Heart right ventricle (tissue), 16 donors: Measurements from ENCODE around the gene FRMD8. TPM values are rescaled to one million over a fixed set of nuclear protein-coding genes. Genes with fewer than 3 reads are reported as not detected.

Experiments
- ATAC-seq, 8 donors: fragments of 200-7000 bp; cut with Tn5 transposase; one replicate each; pipeline ENCODE4 v1.9.1; 2020; ENCODE audit warnings: mild to moderate bottlenecking in 8 of 8, moderate library complexity in 8 of 8, moderate number of reproducible peaks in 1 of 8
- DNase-seq, 2 donors: peaks; one replicate each; pipeline ENCODE4 v3.0.0-alpha.2; 2020
- H3K27ac ChIP-seq, 10 donors: fragments of 200-600 bp; sonication (generic) in 2 of 10; one replicate each; pipeline versions ENCODE4 v1.5.0 to v1.8.0; 2020 to 2022; ENCODE audit warnings: mild to moderate bottlenecking in 3 of 10
- H3K27me3 ChIP-seq, 7 donors: fragments of 200-600 bp; one replicate each; pipeline ENCODE4 v1.8.0; 2021 to 2022; ENCODE audit warnings: mild to moderate bottlenecking in 2 of 7
- H3K36me3 ChIP-seq, 9 donors: fragments of 200-600 bp; sonication (generic) in 1 of 9; one replicate each; pipeline versions ENCODE4 v1.5.0 to v1.8.0; 2020 to 2022; ENCODE audit warnings: mild to moderate bottlenecking in 2 of 9
- H3K4me1 ChIP-seq, 9 donors: fragments of 200-600 bp; sonication (generic) in 1 of 9; one replicate each; pipeline versions ENCODE4 v1.5.0 to v1.8.0; 2020 to 2022; ENCODE audit warnings: mild to moderate bottlenecking in 4 of 9
- H3K4me3 ChIP-seq, 10 donors: fragments of 200-600 bp; sonication (generic) in 2 of 10; one replicate each; pipeline versions ENCODE4 v1.5.0 to v1.8.0; 2020 to 2022; ENCODE audit warnings: mild to moderate bottlenecking in 7 of 10, moderate library complexity in 2 of 10
- H3K9me3 ChIP-seq, 11 donors: fragments of 200-600 bp in 10 of 11; sonication (generic) in 2 of 11; one replicate each; pipeline versions ENCODE4 v1.5.0 to v1.8.0; 2013 to 2022; ENCODE audit warnings: mild to moderate bottlenecking in 2 of 11, control low read depth in 1 of 11, moderate library complexity in 1 of 11
- WGBS, 2 donors: extraction: QIAGEN DNeasy Blood & Tissue Kit; methylation state at CpG; one replicate each; pipeline ENCODE4 v1.1.7; 2013; ENCODE audit warnings: inconsistent platforms in 1 of 2; 5-methylcytosine and 5-hydroxymethylcytosine counted together
- intact Hi-C, 10 donors: fragments of 100-400 bp; cut with DNase I; formaldehyde crosslinking; loops; one replicate each; pipeline versions ENCODE4 v1.11.1 to v1.14.2; 2022
- polyA plus RNA-seq, 2 donors: library from polyadenylated mRNA; stranded (reverse); fragments of 200-250 nt; gene quantifications; one replicate each; pipeline ENCODE4 v1.2.3, GENCODE V29; 2013
- total RNA-seq, 10 donors: library from RNA; stranded (reverse); fragmentation: NEBNext Ultra II Directional in 3 of 10; extraction: Animal tissue kit (Norgen Biotek cat#: 25700) in 3 of 10; gene quantifications; one replicate each; pipeline versions ENCODE4 v1.2.1 to v1.2.4, GENCODE V29; 2021 to 2023
- TF ChIP-seq, protein P1 (sequence below), 9 donors: fragments of 200-600 bp; sonication (generic) in 2 of 9; IDR thresholded peaks; one replicate each; pipeline versions ENCODE4 v1.5.0 to v1.8.0; 2021 to 2022; ENCODE audit warnings: antibody characterized with exemption in 9 of 9, mild to moderate bottlenecking in 5 of 9, moderate library complexity in 1 of 9
- donor health status: Arrhythmogenic right ventricular cardiomyopathy.
- donor health status: ischemic (EF 13 %, LVEDD 7.1; RV severe dilation, severe dysfunction).
- donor health status: healthy with polysubstance abuse.
- donor health status: DM: no; HTN: yes; CAD: no.
- donor health status: DM: no; HTN: no; CAD: no.
- donor health status: ischemic (EF 25% LVEDD 6.9; RV normal size, moderate dysfunction).
- donor health status: ischemic (EF 25% LVEDD 5.7; RV mildly dilated, moderate dysfunction).
- donor health status: healthy.
- donor health status: DM: yes; HTN: yes; CAD: no.
- donor health status: Ischemic cardiomyopathy.
- donor health status: ischemic (EF 35%, LVEDD 5.7; RV mildly dilated, moderate dysfunction).
- donor health status: nonischemic (EF 11% LVEDD 7.7; RV severe dilation, severe dysfunction).
- donor health status: DM: yes; HTN: yes; CAD: no.
- donor health status: PGD.
- donor health status: ischemic (EF 29% LVEDD 5.4; RV normal size, mild dysfunction).
- donor health status: nonischemic (EF 23%, LVEDD 6.1; RV moderate dilation, normal function).

The FRMD8 gene
- total and polyA plus RNA-seq, 12 donors: 6.0 to 16.9 (median 12.1) TPM

DNA sequence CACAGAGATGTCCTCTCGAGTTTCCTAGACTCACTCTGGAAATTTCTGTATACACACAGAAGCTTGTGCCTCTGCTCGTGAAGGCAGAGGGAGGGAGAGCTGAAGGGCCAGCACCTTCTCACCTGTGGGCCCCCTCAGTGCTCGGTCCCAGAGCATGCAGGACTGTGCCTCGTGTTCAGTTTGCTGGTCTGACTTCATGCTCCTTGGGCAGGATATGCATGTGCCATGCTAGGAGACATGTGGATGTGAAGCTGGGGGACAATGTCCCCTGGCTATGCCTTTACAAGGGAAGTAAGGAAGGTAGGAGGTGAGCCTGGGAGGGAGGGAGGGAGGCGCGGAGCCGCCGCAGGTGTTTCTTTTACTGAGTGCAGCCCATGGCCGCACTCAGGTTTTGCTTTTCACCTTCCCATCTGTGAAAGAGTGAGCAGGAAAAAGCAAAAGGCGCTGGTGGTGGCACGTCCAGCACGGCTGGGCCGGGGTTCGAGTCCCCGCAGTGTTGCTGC lies 58.7 kb downstream of the FRMD8 start:
- DNase-seq: no peak
- Histone ChIP-seq H3K36me3 (peaks cover 0 to 71% (median 46%) of the 10 kb centered on the region in 9 donors), H3K4me3 (no peak overlapping the region), H3K4me1 (peaks cover 13 to 61% (median 55%) of the 10 kb centered on the region in 9 donors), H3K9me3 (no peaks in the 10 kb centered on the region), H3K27ac (peak overlapping the region in 9 of 10 donors; percentile 39 to 68 (median 58)), H3K27me3 (no peaks in the 10 kb centered on the region)
- WGBS, 2 donors: 81 to 88% methylated on average over 15 of the region's 15 CpGs
- TF ChIP-seq, protein P1, sequence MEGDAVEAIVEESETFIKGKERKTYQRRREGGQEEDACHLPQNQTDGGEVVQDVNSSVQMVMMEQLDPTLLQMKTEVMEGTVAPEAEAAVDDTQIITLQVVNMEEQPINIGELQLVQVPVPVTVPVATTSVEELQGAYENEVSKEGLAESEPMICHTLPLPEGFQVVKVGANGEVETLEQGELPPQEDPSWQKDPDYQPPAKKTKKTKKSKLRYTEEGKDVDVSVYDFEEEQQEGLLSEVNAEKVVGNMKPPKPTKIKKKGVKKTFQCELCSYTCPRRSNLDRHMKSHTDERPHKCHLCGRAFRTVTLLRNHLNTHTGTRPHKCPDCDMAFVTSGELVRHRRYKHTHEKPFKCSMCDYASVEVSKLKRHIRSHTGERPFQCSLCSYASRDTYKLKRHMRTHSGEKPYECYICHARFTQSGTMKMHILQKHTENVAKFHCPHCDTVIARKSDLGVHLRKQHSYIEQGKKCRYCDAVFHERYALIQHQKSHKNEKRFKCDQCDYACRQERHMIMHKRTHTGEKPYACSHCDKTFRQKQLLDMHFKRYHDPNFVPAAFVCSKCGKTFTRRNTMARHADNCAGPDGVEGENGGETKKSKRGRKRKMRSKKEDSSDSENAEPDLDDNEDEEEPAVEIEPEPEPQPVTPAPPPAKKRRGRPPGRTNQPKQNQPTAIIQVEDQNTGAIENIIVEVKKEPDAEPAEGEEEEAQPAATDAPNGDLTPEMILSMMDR (IDR thresholded peaks at IDR 0.05): no peak
- ATAC-seq: no peak
- intact Hi-C loops: no loop called here

DNA sequence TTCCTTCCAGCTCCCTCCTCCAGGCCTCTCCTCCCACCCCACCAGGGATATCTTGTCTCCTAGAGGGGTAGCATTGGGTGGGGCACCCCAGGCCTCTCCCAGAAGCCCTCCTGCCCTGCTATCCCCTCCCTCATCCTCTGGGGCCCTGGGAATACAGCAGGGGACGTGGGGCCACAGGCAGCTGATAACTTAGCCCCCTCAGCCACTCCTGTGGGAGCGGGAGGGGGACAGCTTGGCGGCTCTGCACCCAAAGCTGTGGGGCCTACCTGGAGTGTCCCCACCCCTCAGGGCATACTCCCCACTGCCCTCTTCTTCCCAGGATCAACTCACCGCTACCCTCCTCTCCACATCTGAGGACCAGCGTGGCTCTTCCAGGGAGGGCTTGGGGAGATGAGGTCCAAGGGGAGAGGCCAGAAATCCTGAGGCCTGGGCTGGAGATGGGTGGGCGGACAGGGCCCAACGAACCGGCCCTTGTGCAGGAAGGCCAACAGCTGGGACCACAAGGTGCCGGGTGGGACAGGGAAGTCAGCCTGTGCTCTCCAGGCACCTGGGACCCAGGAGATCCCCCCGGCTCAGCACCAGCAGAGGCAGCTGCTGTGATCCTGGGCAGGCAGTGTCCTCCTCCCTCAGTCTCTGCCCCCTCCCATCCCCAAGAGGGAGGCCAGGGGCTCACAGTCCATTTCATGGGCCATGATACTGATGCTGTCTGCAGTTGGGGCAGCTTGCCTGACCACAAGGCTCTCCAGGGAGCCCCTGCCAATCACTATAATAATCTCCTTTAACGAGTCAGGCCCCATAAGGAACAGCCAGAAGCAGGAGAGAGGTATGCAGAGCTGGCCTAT lies 59.4 kb downstream of the FRMD8 start:
- H3K27ac ChIP-seq: peak overlapping the region in 9 of 10 donors; percentile 39 to 68 (median 60)
- no peaks in the 10 kb centered on the region for H3K27me3 ChIP-seq
- 58 to 65% methylated on average over 11 of the region's 11 CpGs for WGBS, 2 donors
- H3K4me1 ChIP-seq: peaks cover 10 to 54% (median 48%) of the 10 kb centered on the region in 9 donors
- intact Hi-C loops: no loop called here
- H3K36me3 ChIP-seq: peaks cover 0 to 64% (median 46%) of the 10 kb centered on the region in 9 donors
- TF ChIP-seq, protein P1 (IDR thresholded peaks at IDR 0.05): no peak
- no peak overlapping the region for H3K4me3 ChIP-seq
- DNase-seq (no peak), ATAC-seq (peak; percentile 5 to 13 (median 8))
- no peaks in the 10 kb centered on the region for H3K9me3 ChIP-seq

DNA sequence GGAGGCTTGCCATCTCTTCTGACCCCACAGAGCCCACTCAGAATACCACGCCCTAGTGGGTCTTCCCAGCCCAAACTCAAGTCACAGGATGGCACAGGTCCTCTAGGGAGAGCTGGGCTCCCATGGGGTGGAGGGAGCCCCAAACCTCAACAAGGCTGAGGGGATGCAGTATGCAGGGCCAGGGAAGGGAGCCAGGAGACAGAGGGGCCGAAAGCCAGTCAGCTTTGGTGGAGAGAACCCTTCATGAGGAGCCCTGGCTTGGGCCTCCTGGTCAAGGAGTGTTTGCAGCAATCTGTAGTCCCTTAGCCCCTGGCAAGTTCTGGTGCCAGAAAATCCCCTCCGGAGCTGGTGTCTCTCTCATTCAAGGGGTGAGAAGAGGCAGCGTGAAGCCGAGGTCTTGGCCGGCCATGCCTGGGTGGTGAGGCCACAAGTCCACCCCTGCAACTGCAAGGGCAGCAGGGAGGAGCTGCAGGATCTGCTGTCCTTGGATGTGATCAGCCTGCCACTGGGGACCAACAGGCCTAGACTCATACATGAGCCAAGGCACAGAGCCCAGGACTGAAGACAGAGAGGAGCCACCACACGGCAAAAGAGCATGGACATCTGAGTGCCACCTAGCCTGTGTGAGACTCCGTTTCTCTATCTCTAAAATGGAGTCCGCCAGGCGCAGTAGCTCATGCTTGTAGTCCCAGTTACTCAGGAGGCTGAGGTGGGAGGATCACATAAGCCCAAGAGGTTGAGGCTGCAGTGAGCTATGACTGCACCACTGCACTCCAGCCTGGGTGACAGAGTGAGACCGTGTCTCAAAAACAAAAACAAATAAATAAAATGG lies 60.2 kb downstream of the FRMD8 start:
- peak in 7 of 8 donors; percentile 8 to 19 (median 13) for ATAC-seq
- intact Hi-C loops: no loop called here
- no peaks in the 10 kb centered on the region for H3K27me3 ChIP-seq
- no peaks in the 10 kb centered on the region for H3K9me3 ChIP-seq
- TF ChIP-seq, protein P1 (IDR thresholded peaks at IDR 0.05): no peak
- H3K27ac ChIP-seq: peak overlapping the region in 9 of 10 donors; percentile 49 to 68 (median 60)
- 63 to 71% methylated on average over 11 of the region's 11 CpGs for WGBS, 2 donors
- no peak for DNase-seq
- peaks cover 10 to 46% (median 40%) of the 10 kb centered on the region in 9 donors for H3K4me1 ChIP-seq
- no peak overlapping the region for H3K4me3 ChIP-seq
- H3K36me3 ChIP-seq: peaks cover 0 to 56% (median 45%) of the 10 kb centered on the region in 9 donors

DNA sequence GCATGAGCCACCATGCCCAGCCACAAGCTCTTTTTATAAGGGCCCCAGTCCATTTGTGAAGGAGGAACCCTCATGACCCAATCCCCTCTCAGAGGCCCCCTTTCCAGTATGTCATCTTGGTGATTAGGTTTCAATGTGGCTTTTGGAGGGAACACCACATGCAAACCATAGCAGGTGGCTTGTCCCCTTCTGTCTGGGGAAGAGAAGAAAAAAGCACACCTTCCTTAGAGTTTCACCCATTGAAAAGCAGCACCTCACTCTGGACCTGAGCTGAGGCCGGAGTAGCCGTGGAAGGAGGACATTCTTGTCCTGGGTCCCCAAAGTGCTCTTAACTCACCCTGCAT lies 61.6 kb downstream of the FRMD8 start:
- 70 to 86% methylated on average over 2 of the region's 2 CpGs for WGBS, 2 donors
- intact Hi-C loops: no loop called here
- no peak for ATAC-seq
- Histone ChIP-seq H3K36me3 (peaks cover 0 to 42% (median 31%) of the 10 kb centered on the region in 9 donors), H3K4me3 (no peak overlapping the region), H3K9me3 (no peaks in the 10 kb centered on the region), H3K27ac (peak overlapping the region in 8 of 10 donors; percentile 35 to 68 (median 58)), H3K27me3 (no peaks in the 10 kb centered on the region), H3K4me1 (peaks cover 0 to 39% (median 30%) of the 10 kb centered on the region in 9 donors)
- TF ChIP-seq, protein P1 (IDR thresholded peaks at IDR 0.05): no peak
- DNase-seq: no peak
